Activated CD8-positive, alpha-beta memory T cell treated with anti-CD3 and anti-CD28 coated beads, Interleukin-2, amount 50 U/mL, for 1 hour (primary cell): ENCODE results near the gene ZNF529.

ENCODE experiments used
- DNase-seq: peaks from one replicate; pipeline ENCODE4 v3.0.0-alpha.2; 2020; ENCODE audit errors: extremely low read depth

The ZNF529 gene

DNA sequence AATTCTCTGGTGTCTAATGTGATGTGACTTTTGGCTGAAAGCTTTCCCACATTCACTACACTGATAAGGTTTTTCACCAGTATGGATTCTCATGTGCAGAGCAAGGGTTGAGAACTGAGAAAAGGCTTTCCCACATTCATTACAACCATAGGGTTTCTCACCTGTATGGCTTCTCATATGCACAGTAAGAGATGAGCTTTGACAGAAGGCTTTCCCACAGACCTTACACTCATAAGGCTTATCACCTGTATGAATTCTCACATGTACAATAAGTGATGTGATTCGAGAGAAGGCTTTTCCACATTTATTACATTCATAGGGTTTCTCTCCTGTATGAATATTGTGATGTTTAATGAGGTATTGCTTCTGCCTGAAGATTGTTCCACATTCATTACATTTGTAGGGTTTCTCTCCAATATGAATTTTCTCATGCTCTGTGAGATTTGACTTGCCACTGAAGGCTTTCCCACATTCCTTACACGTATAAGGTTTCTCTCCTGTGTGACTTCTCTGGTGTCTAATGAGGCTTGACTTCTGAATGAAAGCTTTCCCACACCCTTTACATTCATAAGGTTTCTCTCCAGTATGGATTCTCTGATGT lies 59.0 kb downstream of the ZNF529 start:
- DNase-seq = no peak

DNA sequence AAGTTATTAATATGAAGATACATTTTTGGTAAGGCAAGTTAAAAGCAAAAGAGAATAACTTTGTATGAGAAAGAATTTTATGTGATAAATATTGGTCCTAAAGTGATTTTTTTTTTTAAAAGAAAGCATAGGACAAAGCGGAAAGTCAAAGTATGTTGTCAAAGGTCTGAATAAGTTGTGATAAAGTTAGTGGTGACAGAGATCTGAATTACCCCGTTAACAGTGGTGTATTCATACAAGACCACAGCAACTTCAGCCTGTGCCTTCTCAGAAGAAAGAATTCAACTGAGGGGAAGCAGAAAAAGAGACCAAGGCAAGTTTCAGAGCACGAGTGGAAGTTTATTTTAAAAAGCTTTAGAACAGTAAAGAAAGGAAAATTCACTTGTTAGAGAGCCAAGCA lies 64.8 kb downstream of the ZNF529 start:
- no peak for DNase-seq

DNA sequence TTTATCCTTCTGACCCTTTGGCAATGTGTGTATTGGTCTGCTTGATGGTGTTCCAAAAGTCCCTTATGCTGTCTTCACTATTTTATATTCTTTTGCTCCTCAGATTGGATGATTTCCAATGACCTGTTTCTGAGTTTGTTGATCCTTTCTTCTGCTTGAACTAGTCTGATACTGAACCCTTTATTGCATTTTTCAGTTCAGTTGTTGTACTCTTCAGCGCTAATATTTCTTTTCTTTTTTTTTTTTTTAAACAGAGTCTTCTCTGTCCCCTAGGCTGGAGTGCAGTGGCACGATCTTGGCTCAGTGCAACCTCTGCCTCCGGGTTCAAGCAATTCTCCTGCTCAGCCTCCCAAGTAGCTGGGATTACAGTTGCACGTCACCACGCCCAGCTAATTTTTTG lies 71.1 kb downstream of the ZNF529 start:
- DNase-seq = no peak

DNA sequence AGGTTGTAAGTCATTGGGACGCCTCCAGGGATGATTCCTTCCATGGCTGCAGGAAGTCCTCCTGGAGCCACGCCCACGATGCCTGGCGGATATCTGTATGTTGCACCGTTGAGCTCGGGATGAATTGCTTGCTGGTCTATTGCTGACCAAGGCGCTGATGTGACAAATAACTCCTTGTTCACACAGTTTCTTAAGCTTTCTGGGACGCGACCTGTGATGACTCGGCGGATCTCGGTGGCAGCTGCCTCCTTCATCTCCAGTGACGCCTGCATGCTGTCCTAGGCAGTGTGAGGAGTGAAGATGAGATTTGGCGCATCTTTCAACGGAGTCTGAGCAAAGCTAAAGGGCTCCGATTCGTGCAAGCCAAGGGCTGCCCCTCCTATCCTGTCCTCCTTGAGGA lies 76.1 kb downstream of the ZNF529 start:
- no peak for DNase-seq
